Activated CD4-positive, alpha-beta T cell treated with anti-CD3 and anti-CD28 coated beads, Interleukin-2, Interleukin-6, amounts not matched to agents 100 ng/mL and 50 ng/mL, durations not matched to agents 16 hours and 8 hours (primary cell): Measurements from ENCODE around the gene HOXB8.

Source experiments
- DNase-seq: peaks from one replicate; pipeline ENCODE4 v3.0.0-alpha.2; 2020

HOXB8 gene

GRCh38 chr17:48567209-48567608 lies 47.9 kb downstream of the HOXB8 start:
- no peak for DNase-seq

- DNase-seq: no peak
Measured at GRCh38 chr17:48566717-48567116, 48.4 kb downstream of the HOXB8 start.

GRCh38 chr17:48565925-48566710 lies 49.0 kb downstream of the HOXB8 start:
- DNase-seq: no peak

GRCh38 chr17:48565022-48565554 lies 50.0 kb downstream of the HOXB8 start:
- DNase-seq: no peak

GRCh38 chr17:48564188-48565021 lies 50.7 kb downstream of the HOXB8 start:
- no peak for DNase-seq

GRCh38 chr17:48563867-48564187 lies 51.3 kb downstream of the HOXB8 start:
- DNase-seq: no peak

GRCh38 chr17:48563385-48563838 lies 51.7 kb downstream of the HOXB8 start:
- DNase-seq: no peak

GRCh38 chr17:48562934-48563333 lies 52.2 kb downstream of the HOXB8 start:
- no peak for DNase-seq
